Nasal cavity respiratory epithelium epithelial cell of viscerocranial mucosa (primary cell): ENCODE results near the gene UBP1. TPM values are rescaled to one million over a fixed set of nuclear protein-coding genes. Genes with fewer than 3 reads are reported as not detected.

ENCODE experiments used
- total RNA-seq: library from RNA; depleted of rRNA; stranded (reverse); fragments of >200 nt; gene quantifications from 2 replicates; pipeline ENCODE4 v1.2.3, GENCODE V29; 2014

Gene UBP1, protein sequence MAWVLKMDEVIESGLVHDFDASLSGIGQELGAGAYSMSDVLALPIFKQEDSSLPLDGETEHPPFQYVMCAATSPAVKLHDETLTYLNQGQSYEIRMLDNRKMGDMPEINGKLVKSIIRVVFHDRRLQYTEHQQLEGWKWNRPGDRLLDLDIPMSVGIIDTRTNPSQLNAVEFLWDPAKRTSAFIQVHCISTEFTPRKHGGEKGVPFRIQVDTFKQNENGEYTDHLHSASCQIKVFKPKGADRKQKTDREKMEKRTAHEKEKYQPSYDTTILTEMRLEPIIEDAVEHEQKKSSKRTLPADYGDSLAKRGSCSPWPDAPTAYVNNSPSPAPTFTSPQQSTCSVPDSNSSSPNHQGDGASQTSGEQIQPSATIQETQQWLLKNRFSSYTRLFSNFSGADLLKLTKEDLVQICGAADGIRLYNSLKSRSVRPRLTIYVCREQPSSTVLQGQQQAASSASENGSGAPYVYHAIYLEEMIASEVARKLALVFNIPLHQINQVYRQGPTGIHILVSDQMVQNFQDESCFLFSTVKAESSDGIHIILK
- 52.3 and 76.6 TPM in 2 replicates for total RNA-seq

DNA sequence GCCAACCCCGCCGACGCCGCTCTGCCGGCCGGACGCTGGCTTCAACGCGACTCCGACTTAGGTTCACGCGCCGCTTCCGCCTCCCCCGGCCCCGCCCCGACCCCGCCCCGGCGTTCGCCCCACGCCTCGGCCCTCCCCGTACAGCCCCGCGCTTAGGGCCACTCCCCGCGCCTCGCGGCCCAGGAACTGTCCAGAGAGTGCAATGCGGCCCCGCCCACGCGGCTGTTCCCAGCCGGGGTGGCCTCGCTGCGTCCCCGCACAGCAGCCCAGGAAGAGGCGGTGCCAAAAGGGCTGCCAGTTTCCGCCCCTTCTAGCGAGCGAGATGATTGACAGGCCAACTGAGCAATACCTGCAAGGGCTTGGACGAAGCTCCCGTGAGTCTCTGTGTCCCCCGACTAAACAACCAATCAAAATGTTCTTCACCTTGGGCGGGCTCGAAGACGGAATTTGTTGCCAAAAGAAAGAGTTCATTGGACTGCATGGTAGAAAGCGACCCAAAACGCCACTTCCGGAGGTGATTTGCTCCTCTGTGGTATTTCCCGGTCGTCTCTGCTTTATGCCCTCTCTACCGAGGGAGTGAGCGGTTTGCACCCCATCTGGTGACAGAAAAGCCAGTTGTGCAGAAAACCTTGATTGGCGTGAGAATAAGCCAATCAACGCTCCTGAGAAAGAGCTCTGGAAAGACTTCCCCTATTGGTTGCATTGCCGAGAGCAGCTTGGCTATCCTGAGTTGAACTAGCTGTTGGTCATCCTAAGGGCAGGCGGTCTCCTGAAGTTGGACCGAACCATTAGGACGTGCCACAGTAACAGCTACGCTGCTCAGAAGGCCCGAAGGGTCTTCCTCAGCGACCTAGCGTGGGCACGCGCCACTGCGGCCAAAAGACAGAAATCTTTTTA lies at the start of gene UBP1:
Gene UBP1 (minus strand): TSS at position 78 of the 897 bp plus-strand sequence. CDS start 557 bp downstream, outside the sequence.

Other genes with a start within 250 kb of the UBP1 start
- 0.28 TPM in 1 of 2 replicates, not detected in the other for gene SUSD5, start 221.6 kb downstream of the UBP1 start, total RNA-seq
- 7.2 and 20.6 TPM in 2 replicates for gene FBXL2, start 163.0 kb downstream of the UBP1 start, total RNA-seq